Measurements from ENCODE around the gene SLC51A.

DNA sequence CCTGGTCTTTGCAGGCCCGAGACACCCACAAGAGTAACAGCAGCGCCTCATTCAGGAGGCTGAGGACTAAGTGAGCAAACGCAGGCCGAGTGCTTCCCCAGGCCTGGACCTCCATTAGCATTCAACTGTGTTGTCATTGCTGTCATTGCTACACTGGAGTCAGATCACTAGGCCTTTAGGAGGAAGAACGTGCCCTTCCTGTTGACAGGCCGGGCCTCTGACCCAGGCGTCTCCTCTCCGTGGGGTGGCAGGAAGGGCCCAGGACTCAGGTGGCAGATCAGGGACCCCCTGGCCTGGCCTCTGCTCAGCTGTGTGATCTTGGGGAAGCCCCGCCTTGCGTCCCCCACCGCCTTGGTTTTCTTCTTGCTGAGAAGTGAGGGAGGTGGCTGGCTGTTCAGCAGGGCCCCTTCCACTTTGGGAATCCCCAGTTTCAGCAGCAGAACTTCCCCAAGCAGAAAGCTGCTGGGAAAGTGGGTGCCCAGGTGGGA is 24.3 kb upstream of the SLC51A start:
- TF ChIP-seq, protein P1, sequence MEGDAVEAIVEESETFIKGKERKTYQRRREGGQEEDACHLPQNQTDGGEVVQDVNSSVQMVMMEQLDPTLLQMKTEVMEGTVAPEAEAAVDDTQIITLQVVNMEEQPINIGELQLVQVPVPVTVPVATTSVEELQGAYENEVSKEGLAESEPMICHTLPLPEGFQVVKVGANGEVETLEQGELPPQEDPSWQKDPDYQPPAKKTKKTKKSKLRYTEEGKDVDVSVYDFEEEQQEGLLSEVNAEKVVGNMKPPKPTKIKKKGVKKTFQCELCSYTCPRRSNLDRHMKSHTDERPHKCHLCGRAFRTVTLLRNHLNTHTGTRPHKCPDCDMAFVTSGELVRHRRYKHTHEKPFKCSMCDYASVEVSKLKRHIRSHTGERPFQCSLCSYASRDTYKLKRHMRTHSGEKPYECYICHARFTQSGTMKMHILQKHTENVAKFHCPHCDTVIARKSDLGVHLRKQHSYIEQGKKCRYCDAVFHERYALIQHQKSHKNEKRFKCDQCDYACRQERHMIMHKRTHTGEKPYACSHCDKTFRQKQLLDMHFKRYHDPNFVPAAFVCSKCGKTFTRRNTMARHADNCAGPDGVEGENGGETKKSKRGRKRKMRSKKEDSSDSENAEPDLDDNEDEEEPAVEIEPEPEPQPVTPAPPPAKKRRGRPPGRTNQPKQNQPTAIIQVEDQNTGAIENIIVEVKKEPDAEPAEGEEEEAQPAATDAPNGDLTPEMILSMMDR (IDR thresholded peaks at IDR 0.05; ENCODE audit: low read length), result peak; percentile 57
- no peak for TF ChIP-seq EZH2 (IDR thresholded peaks at IDR 0.05; ENCODE audit: borderline replicate concordance, low read length)

Measured in OCI-LY1 (cell line).